Calu3 (cell line): Measurements from ENCODE around the gene DAB2. TPM values are rescaled to one million over a fixed set of nuclear protein-coding genes. Genes with fewer than 3 reads are reported as not detected.

Experiments
- BruUV-seq: library from RNA; stranded (reverse); fragments of 400-500 nt; replicated peaks from 2 replicates; lab custom pipeline; 2021; lab: Mats Ljungman, UMichigan
- CTCF ChIA-PET: fragments of 300-600 bp; sonication (Branson Sonifier 250); formaldehyde crosslinking; loops from one replicate; lab custom pipeline; 2022; ENCODE audit warnings: antibody characterized with exemption; lab: Charles Lee
- DNase-seq: peaks from one replicate; pipeline ENCODE4 v3.0.0; 2022
- H3K27ac Mint-ChIP-seq: one replicate; pipeline ENCODE4 v1.8.0; 2022; ENCODE audit warnings: mixed read lengths; ENCODE audit not compliant: unreplicated experiment
- H3K27me3 Mint-ChIP-seq: one replicate; pipeline ENCODE4 v1.8.0; 2022; ENCODE audit warnings: mixed read lengths; ENCODE audit not compliant: unreplicated experiment
- H3K36me3 Mint-ChIP-seq: one replicate; pipeline ENCODE4 v1.8.0; 2022; ENCODE audit warnings: mild to moderate bottlenecking, moderate library complexity, mixed read lengths; ENCODE audit not compliant: insufficient read depth, unreplicated experiment
- H3K4me1 Mint-ChIP-seq: one replicate; pipeline ENCODE4 v1.8.0; 2022; ENCODE audit warnings: mild to moderate bottlenecking, low read depth, mixed read lengths; ENCODE audit not compliant: unreplicated experiment
- H3K4me3 Mint-ChIP-seq: one replicate; pipeline ENCODE4 v1.8.0; 2022; ENCODE audit warnings: mild to moderate bottlenecking, low read depth, moderate library complexity, mixed read lengths; ENCODE audit not compliant: unreplicated experiment
- H3K9me3 Mint-ChIP-seq: one replicate; pipeline ENCODE4 v1.8.0; 2022; ENCODE audit warnings: low read depth, mixed read lengths; ENCODE audit not compliant: unreplicated experiment
- CTCF ChIP-seq: fragments of 200-600 bp; IDR thresholded peaks from one replicate; pipeline ENCODE4 v1.8.0; 2022; ENCODE audit warnings: antibody characterized with exemption; ENCODE audit not compliant: unreplicated experiment
- intact Hi-C: fragments of 100-400 bp; cut with micrococcal nuclease; formaldehyde crosslinking; loops from one replicate; pipeline ENCODE4 v1.10.0; 2022; ENCODE audit not compliant: unreplicated experiment
- total RNA-seq: library from RNA; stranded (reverse); gene quantifications from 2 replicates; pipeline ENCODE4 v1.2.3, GENCODE V29; 2022

Gene DAB2
- total RNA-seq, 1 experiment from 2014 or later: 12.4 TPM

- no peak for TF ChIP-seq CTCF
- no TSS peak for BruUV-seq
- H3K4me3 Mint-ChIP-seq: no peak overlapping the region
- H3K9me3 Mint-ChIP-seq: no peaks in the 10 kb centered on the region
- H3K36me3 Mint-ChIP-seq: peaks cover 21% of the 10 kb centered on the region
- intact Hi-C loops: loop anchor here (10.0 kb wide), 1 partner anchor 212 kb away; the partner anchor contains the start of gene FYB1
- no peak overlapping the region for H3K27ac Mint-ChIP-seq
- H3K27me3 Mint-ChIP-seq: no peaks in the 10 kb centered on the region
- CTCF ChIA-PET: interaction anchor here (0.9 kb wide), 1 partner anchor 10 kb away, joined by 3 read pairs; no protein-coding TSS in a partner anchor
- no peak for DNase-seq
- peaks cover 43% of the 10 kb centered on the region for H3K4me1 Mint-ChIP-seq
Measured at GRCh38 chr5:39427229-39427628, 2.4 kb upstream of the DAB2 start.

GRCh38 chr5:39426746-39427105 is 1.9 kb upstream of the DAB2 start:
- no peak overlapping the region for H3K4me3 Mint-ChIP-seq

GRCh38 chr5:39426051-39426745 is 1.4 kb upstream of the DAB2 start:
- no peak for TF ChIP-seq CTCF
- BruUV-seq: no TSS peak
- intact Hi-C loops: loop anchor here (10.0 kb wide), 1 partner anchor 211 kb away; the partner anchor contains the start of gene FYB1
- DNase-seq: no peak
- CTCF ChIA-PET: no interaction called here
- Mint-ChIP-seq H3K27me3 (no peaks in the 10 kb centered on the region), H3K9me3 (no peaks in the 10 kb centered on the region), H3K27ac (no peak overlapping the region), H3K4me3 (no peak overlapping the region), H3K4me1 (peaks cover 46% of the 10 kb centered on the region), H3K36me3 (peaks cover 21% of the 10 kb centered on the region)

More at GRCh38 chr5:39426746-39427105, 1.9 kb upstream of the DAB2 start:
- no peak for TF ChIP-seq CTCF
- Mint-ChIP-seq H3K27ac (no peak overlapping the region), H3K9me3 (no peaks in the 10 kb centered on the region), H3K4me1 (peaks cover 46% of the 10 kb centered on the region), H3K27me3 (no peaks in the 10 kb centered on the region), H3K36me3 (peaks cover 21% of the 10 kb centered on the region)
- no TSS peak for BruUV-seq
- CTCF ChIA-PET: no interaction called here
- intact Hi-C loops: loop anchor here (10.0 kb wide), 1 partner anchor 212 kb away; the partner anchor contains the start of gene FYB1
- no peak for DNase-seq

- peaks cover 36% of the 10 kb centered on the region for H3K4me1 Mint-ChIP-seq
- H3K4me3 Mint-ChIP-seq: peak overlapping the region; percentile 89
- CTCF ChIA-PET: interaction anchor here (1.8 to 2.2 kb wide), 2 partner anchors 13 to 125 kb away, joined by 12 to 31 read pairs; no protein-coding TSS in a partner anchor
- no peak for TF ChIP-seq CTCF
- no TSS peak for BruUV-seq
- intact Hi-C loops: loop anchor here (5.0 to 10.0 kb wide), 2 partner anchors 209 to 576 kb away; partner anchors contain the start of genes FYB1 and OSMR
- H3K27me3 Mint-ChIP-seq: no peaks in the 10 kb centered on the region
- H3K27ac Mint-ChIP-seq: no peak overlapping the region
- no peaks in the 10 kb centered on the region for H3K9me3 Mint-ChIP-seq
- H3K36me3 Mint-ChIP-seq: peaks cover 21% of the 10 kb centered on the region
- DNase-seq: no peak
Measured at GRCh38 chr5:39423331-39423751, 1.4 kb downstream of the DAB2 start.
